HepG2 (cell line): Measurements from ENCODE around the gene DIS3L2.

Experiments
- CHD2 ChIP-seq: IDR thresholded peaks from 2 replicates; pipeline ENCODE4 v1.6.1; 2011; ENCODE audit warnings: low read depth, low read length, improper control_type of control experiment
- FOXP1 ChIP-seq, 2 experiments: fragments of 450-650 bp in 1 of 2; IDR thresholded peaks; 2 replicates each; pipeline ENCODE4 v1.6.1; 2017 to 2018; ENCODE audit warnings: antibody characterized with exemption in 1 of 2
- ZNF12 ChIP-seq: sonication (generic); formaldehyde crosslinking; IDR thresholded peaks from 2 replicates; pipeline ENCODE4 v1.5.0; 2020; ENCODE audit warnings: missing genetic modification reagents
- ZNF550 ChIP-seq: sonication (generic); formaldehyde crosslinking; IDR thresholded peaks from 2 replicates; pipeline ENCODE4 v1.4.0; 2020; ENCODE audit warnings: mild to moderate bottlenecking, missing genetic modification reagents, borderline replicate concordance
- ZXDC ChIP-seq: sonication (generic); formaldehyde crosslinking; IDR thresholded peaks from 2 replicates; pipeline ENCODE4 v1.5.0; 2020; ENCODE audit warnings: mild to moderate bottlenecking, missing genetic modification reagents
- TF ChIP-seq, protein P1 (sequence below): sonication (generic); formaldehyde crosslinking; IDR thresholded peaks from 2 replicates; pipeline ENCODE4 v1.5.0; 2020; ENCODE audit warnings: mild to moderate bottlenecking, missing genetic modification reagents, moderate library complexity
- TF ChIP-seq, protein P2 (sequence below): IDR thresholded peaks from 2 replicates; pipeline ENCODE4 v1.6.1; 2016; ENCODE audit warnings: low read depth, borderline replicate concordance

DNA sequence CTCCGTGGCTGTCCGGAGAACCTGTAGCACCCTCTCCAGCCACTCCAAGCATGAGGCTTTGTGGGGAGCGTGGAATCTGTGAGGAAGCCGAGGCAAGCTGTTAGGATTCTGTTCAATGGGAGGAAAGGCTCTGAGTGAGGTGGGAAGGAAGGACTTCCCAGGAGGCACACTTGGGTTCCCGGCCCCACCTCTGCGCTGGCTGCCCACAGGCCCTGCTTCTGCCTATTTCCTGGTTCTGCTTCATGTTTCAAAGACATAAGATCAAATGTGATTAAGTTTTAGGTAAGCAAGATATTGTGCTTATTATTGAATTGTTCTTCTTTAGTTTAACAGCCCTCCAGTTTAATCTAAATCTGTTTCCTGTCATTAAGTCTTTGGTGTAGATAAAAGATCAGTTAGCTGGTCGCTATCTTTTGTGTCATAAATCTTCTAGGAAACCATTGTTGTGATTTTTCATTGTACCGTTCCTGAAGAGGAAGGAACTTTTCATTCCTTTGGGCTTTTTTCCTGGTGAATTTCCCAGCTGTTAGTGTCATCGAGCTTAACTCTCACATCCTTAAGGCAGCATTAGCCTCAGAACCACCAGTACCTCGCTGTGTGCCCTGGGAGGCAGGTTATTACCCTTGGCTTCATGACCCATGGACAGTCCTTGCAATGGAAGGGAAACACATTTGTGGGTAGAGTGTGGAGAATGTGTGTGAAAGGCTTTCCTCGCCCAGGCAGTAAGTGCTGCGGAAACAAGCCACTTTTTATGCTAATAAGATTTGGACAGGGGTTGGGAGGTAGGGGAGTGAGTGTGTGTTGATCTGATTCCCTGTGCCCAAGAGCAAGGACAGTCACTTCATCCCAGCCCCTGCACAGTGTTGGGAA lies 355.2 kb downstream of the DIS3L2 start:
- TF ChIP-seq ZNF12 (CRISPR knock-in tag) (no peak), ZNF550 (CRISPR knock-in tag) (no peak), CHD2 (no peak), ZXDC (no peak), FOXP1 (IDR thresholded peaks at IDR 0.05) (no peak), FOXP1 (CRISPR knock-in tag; IDR thresholded peaks at IDR 0.05) (no peak)
- TF ChIP-seq, protein P1, sequence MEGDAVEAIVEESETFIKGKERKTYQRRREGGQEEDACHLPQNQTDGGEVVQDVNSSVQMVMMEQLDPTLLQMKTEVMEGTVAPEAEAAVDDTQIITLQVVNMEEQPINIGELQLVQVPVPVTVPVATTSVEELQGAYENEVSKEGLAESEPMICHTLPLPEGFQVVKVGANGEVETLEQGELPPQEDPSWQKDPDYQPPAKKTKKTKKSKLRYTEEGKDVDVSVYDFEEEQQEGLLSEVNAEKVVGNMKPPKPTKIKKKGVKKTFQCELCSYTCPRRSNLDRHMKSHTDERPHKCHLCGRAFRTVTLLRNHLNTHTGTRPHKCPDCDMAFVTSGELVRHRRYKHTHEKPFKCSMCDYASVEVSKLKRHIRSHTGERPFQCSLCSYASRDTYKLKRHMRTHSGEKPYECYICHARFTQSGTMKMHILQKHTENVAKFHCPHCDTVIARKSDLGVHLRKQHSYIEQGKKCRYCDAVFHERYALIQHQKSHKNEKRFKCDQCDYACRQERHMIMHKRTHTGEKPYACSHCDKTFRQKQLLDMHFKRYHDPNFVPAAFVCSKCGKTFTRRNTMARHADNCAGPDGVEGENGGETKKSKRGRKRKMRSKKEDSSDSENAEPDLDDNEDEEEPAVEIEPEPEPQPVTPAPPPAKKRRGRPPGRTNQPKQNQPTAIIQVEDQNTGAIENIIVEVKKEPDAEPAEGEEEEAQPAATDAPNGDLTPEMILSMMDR (CRISPR knock-in tag), result no peak
- TF ChIP-seq, protein P2, sequence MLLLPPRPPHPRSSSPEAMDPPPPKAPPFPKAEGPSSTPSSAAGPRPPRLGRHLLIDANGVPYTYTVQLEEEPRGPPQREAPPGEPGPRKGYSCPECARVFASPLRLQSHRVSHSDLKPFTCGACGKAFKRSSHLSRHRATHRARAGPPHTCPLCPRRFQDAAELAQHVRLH, result no peak
